Stimulated activated CD4-positive, alpha-beta T cell treated with anti-CD3 and anti-CD28 coated beads, Interleukin-2, amount 100 ng/mL, for 24 hours (primary cell): ENCODE results near the gene TEX264.
"Not testable (repeated sequence)": the region's sequence is repeated elsewhere in the genome, so short reads cannot be mapped to it uniquely, and the experiment has no call there.

Experiments
- DNase-seq, 2 donors: peaks; one replicate each; pipeline ENCODE4 v3.0.0-alpha.2; 2020

The TEX264 gene

DNA sequence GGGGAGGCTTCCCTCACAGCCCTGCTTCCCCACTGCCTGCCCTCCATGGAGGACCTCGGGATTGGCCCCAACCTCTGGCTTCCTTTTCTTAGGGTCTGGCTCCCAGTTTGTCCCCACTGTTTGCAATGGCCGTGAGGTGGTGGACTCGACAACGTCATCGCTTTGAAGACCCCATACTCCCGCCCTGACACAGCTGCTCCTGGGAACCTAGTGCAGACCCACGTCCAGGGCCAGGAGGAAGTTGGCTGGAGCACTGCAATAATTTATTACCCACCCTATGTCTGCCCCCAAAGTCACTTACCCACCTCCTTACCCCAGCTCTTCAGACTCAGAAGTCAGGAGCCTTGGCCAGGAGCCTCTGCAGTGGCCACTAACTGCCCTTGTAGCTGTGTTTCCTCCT is 46.9 kb downstream of the TEX264 start:
- DNase-seq, result no peak

DNA sequence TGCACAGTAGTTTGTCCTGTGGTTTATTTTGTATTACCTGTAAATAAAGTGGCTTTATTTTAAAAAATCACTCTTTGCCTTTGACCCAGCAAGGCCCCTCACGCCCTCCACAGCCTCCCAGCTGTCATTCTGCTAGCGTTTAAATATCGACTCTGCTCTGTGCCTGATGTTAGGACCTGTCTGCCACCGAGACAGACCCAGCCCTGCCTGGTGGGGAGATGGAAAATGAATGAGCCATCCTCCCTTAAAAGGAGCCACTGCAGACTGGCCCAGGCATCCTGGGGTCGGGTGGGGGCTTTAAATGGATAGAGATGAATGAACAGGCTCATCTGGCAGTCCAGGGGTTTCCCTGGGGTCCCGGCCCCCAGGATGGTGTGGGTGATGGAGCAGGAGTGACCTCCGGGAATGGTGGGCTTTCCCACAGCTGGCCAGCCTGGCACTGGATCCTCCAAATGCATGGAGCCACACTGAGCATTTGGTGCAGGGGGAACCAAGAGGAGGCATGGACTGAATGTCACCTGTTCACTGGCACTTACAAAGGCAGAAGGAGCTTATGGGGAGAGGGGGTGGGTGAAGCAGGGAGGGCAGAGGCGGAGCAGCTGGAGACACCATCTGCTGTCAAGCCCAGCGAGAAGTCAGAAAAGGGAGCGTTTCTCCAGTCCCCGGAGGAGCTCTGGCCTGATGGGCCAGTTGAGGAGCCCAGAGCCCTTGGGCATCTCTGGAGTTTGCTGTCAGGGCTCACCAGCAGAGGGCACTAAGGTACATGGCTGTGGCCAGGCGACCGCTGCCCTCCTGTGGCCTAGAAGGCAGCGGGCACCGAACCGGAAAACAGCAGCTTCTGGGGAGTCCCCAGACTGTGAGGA is 47.7 kb downstream of the TEX264 start:
- DNase-seq, result peak; percentile 49 to 80

- no peak for DNase-seq
These were observed 48.5 kb downstream of the TEX264 start for GRCh38 chr3:51719410-51720025.

- no peak for DNase-seq
These were observed 49.4 kb downstream of the TEX264 start for GRCh38 chr3:51720292-51721061.

- no peak for DNase-seq
These were observed 50.2 kb downstream of the TEX264 start for GRCh38 chr3:51721062-51721745.

DNA sequence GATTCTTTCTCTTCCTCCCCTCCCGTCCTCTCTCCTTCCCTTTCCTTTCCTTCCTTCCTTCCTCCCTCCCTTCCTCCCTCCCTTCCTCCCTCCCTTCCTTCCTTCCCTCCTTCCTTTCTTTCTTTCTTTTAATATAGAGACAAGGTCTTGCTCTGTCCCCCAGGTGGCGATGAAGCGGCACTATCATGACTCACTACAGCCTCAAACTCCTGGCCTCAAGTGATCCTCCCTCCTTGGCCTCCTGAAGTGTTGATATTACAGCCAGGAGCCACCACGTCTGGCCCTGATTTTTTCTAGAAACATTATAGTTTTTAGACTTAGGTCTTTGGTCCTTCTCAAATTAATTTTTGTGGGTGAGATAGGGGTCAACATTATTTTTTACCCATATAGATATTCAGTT is 51.3 kb downstream of the TEX264 start:
- peak in 1 of 2 donors; percentile 39 for DNase-seq

DNA sequence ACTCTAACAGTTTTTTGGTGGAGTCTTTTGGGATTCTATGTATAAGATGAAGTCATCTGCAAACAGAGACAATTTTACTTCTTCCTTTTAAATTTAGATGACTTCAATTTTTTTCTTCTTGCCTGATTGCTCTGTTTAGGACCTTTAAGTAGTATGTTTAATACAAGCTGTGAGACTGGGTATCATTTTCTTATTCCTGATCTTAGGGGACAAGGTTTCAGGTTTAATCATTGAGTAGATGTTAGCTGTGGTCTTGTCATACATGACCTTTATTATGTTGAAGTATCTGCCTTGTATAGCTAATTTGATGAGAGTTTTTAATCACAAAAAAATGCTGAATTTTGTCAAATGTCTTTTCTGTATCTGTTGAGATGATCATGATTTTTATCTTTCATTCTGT is 56.4 kb downstream of the TEX264 start:
- no peak for DNase-seq

DNA sequence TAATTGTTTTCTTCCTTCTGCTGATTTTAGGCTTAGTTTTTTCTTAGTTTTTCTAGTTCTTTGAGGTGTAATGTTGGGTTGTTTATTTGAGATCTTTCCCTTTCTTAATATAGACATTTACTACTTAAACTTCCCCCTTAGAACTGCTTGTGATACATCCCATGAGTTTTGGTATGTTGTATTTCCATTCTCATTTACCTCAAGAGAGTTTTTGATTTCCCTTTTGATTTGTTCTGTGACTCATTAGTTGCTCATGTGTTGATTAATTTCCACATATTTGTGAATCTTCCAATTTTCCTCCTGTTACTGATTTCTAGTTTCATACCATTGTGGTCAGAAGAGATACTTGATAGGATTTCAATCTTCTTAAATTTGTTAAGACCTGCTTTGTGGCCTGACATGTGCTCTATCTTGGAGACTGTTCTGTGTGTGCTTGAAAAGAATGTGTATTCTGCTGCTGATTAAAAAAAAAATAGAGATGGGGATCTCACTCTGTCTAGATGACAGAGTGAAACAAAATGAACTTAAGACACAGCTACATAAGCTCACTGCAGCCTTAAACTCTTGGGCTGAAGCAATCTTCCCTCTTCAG is 58.1 kb downstream of the TEX264 start:
- no peak for DNase-seq

DNA sequence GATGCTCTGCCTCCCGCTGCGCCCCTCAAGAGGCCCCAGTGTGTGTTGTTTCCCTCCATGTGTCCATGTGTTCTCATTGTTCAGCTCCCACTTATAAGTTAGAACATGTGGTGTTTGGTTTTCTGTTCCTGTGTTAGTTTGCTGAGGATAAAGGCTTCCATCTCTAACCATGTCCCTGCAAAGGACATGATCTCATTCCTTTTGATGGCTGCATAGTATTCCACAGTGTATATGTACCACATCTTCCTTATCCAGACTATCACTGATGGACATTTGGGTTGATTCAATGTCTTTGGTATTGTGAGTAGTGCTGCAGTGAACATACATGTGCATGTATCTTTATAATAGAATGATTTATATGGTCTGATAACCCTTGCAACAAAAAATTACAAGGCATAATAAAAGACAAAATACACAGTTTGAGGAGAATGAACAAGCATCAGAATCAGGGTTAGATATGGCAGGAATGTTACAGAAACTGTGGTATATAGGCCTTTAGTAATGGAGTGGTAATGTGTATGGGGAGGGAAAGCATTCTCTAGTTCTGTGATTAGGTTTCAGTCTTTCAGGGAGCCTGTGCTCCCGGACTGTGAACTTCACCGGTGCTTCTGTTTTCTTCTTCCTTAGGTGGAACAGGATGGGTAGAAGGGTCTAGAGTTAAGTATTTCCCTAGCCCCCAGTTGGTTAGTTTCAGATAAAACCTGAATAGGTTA is 63.0 kb downstream of the TEX264 start:
- no peak for DNase-seq

GRCh38 chr3:51734572-51734907 is 63.5 kb downstream of the TEX264 start:
- DNase-seq, result no peak

- no peak for DNase-seq
These were observed 64.0 kb downstream of the TEX264 start for GRCh38 chr3:51735039-51735438.

DNA sequence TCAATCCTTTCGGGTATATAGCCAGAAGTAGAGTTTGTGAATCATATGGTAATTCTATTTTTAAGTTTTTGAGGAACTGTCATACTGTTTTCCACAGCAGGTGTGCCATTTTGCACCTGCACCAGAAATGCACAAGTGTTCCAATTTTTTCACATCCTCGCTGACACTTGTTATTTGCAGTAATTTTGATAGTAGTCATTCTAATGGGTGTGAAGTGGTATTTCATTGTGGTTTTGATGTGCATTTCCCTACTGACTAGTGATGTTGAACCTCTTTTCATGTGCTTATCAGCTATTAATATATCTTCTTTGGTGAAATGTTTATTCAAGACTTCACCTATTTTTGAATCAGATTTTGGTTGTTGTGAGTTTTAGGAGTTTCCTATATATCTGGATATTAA is 64.9 kb downstream of the TEX264 start:
- DNase-seq, result no peak

DNA sequence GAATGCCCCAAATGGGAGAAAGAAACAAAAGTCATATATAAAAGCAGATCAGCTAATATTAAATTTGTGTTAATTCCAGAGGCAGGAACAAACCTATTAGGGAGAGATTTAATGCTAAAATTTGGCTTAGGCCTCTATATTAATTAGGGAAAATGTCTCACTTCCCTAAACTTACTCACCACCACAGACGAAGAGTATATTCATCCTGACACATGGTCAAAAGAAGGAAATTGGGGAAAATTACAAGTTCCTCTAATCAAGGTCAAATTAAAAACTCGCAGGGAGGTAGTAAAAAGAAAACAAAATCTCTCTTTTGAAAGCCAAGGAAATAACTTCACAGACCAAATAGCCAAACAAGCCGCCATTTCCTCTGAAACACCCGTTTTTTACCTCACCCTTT is 68.1 kb downstream of the TEX264 start:
- no peak for DNase-seq

DNA sequence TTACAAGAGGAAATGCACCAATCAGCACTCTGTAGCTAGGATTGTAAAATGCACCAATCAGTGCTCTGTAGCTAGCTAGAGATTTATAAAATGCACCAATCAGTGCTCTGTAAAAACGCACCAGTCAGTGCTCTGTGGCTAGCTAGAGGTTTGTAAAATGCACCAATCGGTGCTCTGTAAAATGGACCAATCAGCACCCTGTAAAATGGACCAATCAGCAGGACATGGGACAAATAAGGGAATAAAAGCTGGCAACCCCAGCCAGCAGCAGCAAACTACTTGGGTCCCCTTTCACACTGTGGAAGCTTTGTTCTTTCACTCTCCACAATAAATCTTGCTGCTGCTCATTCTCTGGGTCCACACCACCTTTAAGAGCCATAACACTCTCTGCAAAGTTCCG is 71.3 kb downstream of the TEX264 start:
- not testable (repeated sequence) for DNase-seq

GRCh38 chr3:51742978-51743377 is 71.9 kb downstream of the TEX264 start:
- not testable (repeated sequence) for DNase-seq

DNA sequence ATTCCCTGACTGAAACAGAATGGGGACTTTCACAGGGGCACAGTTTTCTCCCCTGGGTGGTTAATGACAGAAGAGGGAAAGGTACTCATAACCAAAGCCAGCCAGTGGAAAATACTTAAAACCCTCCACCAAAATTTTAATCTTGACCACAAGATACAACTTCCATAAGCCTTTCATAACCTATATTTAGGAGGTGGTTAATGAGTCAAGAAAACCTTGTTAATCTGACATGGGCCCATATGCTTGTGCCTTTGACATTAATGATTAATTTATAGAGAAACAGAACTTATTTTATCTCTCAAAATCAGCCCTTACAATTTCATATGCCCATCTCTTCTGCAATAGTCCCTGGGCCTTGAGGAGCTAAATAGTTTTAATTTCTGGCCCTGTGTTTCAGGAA is 76.8 kb downstream of the TEX264 start:
- no peak for DNase-seq

DNA sequence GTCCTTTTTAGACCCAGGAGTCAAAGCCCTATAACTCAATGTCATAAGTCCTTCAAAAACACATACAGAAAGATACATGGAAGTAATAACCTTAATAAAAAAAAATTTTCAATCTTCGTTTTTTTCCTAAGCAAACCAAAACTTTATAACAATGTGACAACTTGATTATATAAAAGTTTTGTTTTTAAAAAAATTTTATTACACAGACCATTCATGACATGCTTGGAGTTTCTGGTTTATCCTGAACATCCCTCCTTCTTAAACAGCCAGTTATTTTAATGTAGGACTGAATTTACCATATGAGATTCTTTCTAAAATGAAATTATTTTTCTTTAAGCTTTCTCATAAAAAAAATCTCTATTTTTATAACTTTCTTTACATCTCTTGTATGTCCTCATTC is 77.3 kb downstream of the TEX264 start:
- no peak for DNase-seq

- no peak for DNase-seq
These were observed 79.8 kb downstream of the TEX264 start for GRCh38 chr3:51750878-51751277.

- no peak for DNase-seq
These were observed 80.2 kb downstream of the TEX264 start for GRCh38 chr3:51751287-51751686.
